Ureter (tissue), 1 donor: ENCODE results near the gene MIEF1. TPM values are rescaled to one million over a fixed set of nuclear protein-coding genes. Genes with fewer than 3 reads are reported as not detected.

ENCODE experiments used
- DNase-seq: peaks from one replicate; pipeline ENCODE4 v3.0.0-alpha.2; 2020; ENCODE audit warnings: low spot score
- total RNA-seq: library from RNA; stranded (reverse); gene quantifications from one replicate; pipeline ENCODE4 v1.2.4, GENCODE V29; 2023
- donor health status: DM: yes; HTN: yes; CAD: no.

MIEF1 gene
- total RNA-seq, 1 donor from 2014 or later, result 30.1 TPM

DNA sequence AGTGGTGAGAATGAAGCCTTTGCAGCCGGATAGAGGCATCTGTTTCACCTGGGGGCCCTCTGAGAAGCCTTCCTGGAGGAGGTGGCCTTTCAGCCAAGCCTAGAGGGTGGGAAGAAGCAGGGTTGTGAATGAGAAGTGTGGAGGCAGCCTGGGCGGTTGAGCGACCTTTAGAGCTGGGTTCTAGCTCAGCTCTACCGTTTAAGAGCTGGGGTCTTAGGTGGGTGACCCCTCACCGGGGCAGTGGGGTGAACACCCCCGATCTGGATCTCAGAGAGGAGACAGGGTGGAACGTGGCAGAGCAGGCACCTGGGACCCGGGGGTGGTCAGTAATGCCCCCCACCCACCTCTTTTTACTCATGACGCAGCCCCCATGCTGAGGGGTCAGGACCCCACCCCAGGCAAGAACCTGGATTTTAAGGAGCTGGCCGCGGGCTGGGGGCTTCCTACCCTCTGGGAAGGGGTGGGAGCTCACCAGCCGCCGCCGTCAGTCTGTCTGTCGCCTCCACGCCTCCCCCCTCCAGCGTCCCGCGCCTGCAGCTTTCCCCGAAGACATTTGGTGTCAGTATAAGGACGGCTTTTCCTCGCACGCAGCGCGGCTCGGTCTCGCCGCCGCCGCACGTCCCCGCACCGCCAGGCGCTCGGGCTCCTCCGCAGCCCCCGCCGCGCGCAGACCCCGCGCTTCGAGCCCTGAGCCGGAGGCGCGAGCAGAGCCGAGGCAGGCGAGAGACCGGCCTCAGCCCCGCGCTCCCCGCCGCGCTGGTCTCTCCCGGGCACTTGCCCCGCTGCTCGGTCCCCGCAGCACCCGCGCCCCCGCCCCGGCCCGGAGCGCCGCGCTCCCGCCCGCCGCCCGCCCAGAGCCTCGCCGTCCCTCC lies 55.1 kb downstream of the MIEF1 start:
- DNase-seq, result peak; percentile 58

DNA sequence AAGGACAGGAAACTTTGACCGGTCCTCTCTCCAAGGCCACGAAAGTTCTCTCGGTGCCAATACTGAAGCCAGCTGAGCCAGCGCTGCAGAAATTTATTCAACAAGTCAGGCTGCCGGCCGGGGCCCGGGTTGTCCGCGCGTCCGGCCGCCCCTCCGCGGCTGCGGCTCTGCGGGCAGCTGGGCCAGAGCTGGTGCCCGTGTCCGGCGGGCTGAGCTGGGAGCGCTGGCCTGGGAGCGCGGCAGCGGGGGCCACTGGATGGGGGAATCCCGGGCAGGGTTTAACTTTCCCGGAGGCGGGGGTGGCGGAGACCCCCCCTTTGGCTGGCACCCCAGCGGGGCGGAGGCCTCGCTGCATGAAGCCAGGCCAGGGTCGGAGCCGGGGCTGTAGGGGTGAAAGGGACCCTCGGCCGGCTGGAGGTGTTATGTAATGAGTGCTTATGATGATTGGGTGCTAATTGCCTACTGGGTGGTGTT lies 56.2 kb downstream of the MIEF1 start:
- no peak for DNase-seq

DNA sequence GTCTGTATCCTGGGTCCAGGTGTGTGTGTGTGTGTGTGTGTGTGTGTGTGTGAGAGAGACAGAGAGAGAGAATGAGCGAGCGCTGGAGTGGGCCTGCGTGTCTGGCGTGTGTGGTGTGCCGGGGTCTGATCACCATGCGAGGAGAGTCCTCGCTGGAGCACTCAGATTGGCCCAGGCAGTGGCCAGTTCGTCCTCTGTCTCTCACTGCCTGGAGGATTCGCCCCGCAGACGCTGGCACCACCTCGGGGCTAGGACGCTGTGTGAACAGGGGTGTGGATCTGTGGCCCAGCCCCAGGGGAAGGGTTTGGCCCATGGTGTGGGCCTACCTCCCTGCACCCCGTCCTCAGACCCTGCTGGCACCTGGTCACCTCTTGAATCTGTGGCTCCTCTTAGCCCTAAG lies 56.9 kb downstream of the MIEF1 start:
- DNase-seq, result no peak

DNA sequence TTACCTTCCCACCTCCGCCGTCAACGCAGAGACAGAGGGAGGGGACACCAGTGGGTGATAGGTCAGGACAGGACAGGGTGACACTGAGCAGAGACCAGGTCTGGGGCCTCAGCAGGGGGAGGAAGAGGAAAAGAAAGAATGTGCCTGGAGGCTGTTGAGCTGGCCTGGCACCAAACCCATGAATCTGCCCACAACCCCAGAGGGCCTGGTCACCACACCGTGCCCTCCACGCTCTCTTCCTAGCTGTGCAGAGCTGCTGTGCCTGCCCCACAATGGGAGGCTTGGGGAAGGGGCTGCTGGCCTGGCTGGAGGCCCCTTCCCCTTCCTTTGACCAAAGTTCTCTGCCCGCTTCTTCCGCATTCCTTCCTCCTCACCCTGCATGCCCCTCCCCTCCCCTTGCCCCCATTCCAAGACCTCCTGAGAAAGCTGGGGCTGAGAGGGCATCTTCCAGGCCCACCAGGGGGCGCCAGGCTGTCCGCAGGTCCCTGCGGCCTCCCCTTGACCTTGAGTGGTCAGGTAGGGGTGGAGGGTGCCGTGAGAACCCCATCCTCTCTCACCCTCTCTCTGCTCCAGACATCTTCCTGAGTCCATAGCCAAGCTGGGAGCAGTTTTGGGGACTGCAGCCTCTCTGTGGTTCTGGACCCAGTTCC lies 57.5 kb downstream of the MIEF1 start:
- no peak for DNase-seq

DNA sequence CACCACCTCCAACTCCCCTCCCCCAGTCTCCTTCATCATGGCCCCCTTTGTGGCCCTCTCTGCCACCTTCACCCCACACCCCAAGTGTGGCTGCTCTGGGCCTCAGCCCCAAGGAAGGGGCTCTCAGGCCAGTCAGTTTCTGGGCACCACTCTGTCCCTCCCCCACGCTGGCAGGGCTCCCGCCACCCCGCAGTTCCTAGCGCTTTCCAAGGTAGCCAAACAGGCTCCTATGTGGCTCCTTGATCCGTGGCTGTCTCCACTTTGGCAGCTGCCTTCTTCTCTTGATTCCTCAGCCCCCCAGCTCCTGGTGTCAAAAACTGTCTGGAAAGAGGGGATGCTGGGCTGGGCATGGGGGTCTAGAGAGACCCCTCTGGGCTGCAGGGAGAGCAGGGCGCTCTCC lies 58.0 kb downstream of the MIEF1 start:
- no peak for DNase-seq

DNA sequence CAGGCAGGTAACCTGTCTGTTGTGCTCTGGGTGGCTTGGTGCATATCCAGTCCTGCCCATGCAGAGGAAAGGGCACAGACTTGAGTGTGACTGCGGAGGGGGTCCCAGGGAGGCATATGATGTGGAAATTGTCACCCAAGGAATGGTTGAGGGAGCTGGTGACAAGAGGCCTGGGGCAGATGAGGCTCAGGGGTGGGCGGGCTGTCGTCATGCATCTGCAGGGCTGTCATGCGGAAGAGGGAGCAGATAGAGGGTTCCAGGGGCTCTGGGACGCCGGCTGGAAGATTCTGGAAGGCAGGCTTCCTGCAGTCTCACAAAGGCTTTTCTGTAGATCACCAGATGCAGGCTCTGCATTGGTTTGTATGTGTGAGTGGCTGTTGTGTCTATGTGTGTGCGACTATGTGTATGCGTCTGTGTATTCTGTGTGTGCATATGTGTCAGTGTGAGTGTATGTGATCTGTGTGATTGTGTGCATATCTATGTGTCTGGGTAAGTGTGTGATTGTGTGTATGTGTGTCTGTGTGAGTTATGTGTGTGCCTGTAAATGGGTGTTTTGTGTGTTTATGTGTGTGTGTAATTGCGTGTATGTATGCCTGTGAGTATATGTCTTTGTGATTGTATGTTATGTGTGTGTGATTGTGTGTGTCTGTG lies 60.9 kb downstream of the MIEF1 start:
- no peak for DNase-seq

DNA sequence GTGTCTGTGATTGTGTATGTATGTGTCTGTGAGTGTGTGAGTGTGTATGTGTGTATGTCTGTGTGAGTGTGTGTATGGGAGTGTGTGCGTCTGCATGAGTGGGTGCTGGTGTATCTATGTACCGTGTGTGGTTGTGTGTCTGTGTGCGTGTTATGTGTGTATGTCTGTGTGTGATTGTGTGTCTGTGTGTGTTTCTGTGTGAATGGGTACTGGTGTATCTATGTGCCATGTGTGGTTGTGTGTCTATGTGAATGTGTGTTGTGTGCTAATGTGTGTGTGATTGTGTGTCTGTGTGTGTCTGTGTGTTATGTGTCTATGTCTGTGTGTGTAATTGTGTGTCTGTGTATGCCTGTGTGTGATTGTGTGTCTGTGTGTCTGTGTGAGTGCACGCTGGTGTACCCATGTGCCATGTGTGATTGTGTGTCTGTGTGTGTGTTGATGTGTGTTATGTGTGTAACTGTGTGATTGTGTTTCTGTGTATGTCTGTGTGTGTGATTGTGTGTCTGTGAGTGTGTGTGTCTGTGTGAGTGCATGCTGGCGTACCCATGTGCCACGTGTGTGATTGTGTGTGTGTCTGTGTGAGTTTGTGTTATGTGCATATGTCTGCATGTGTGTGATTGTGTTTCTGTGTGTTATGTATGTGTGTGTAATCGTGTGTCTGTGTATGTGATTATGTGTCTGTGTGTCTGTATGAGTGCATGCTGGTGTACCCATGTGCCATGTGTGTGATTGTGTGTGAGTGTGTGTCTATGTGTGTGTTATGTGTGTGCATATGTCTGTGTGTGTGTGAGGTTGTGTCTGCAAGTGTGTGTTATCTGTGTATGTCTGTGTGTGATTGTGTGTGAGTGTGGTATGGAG lies 61.7 kb downstream of the MIEF1 start:
- no peak for DNase-seq

DNA sequence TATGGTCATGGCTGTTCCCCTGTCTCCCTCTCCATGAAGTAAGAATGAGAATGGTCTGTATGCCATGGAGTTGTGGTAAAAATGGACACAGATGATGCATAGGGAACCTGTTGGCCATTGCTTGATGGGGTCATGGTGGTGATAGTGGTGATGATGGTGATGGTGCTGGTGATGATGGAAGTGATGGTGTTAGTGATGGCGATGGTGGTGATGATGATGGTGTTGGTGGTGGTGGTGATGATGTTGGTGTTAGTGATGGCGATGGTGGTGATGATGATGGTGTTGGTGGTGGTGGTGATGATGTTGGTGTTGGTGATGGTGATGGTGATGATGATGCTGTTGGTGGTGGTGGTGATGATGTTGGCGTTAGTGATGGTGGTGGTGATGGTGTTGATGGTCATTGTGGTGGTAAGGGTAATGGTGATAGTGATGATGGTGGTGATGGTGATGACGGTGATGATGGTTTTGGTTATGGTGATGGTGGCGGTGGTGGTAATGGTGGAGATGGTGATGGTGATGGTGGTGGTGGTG lies 63.4 kb downstream of the MIEF1 start:
- DNase-seq, result no peak

DNA sequence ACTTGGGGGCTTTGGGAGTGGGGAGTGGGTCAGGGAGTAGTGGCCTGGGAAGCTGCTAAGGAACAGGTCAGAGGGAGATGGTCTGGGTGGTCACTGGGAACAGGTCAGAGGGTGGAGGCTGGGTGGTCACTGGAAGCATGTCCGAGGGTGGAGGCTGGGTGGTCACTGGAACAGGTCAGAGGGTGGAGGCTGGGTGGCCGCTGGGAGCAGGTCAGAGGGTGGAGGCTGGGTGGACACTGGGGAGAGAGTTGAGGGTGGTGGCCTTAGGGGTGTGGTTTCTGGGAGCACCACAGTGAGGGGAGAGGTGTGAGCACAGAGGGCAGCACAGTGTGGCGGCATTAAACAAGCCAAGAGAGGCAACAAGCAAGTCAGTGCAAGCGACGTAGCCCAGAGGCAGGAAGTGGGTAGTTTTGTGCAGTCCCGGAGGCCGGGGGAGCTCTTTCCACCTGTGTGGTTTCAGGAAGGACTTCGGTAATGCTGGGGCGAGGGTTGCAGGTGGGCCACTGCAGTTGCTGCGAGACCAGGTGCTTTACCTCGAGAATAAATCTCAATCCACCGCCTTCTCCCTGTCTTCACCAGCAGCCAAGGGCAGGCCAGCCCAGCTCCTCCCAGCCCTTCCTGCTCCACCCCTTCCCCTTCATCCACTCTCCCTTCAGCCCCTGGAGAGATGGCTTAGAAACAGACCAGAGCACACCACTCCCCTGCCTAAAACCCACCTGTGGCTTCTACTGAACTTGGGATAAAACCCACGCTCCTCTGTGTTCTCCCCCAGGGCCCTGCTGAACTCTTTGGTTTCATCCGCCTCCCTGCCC lies 65.3 kb downstream of the MIEF1 start:
- peak; percentile 67 for DNase-seq

Other genes starting within 250 kb of the MIEF1 start
- gene RPL3, start 182.7 kb upstream of the MIEF1 start, total RNA-seq, result 2,529 TPM
- 32.6 TPM for gene SYNGR1, start 152.3 kb upstream of the MIEF1 start, total RNA-seq
- gene TAB1, start 102.5 kb upstream of the MIEF1 start, total RNA-seq, result 27.5 TPM
- gene MGAT3, start 45.3 kb upstream of the MIEF1 start, total RNA-seq, result 12.9 TPM
- 381 TPM for gene ATF4, start 18.3 kb downstream of the MIEF1 start, total RNA-seq
- gene RPS19BP1, start 30.5 kb downstream of the MIEF1 start, total RNA-seq, result 43.2 TPM
- 0.75 TPM for gene CACNA1I, start 68.5 kb downstream of the MIEF1 start, total RNA-seq